ENCODE measurements around the gene DIPK1B.

Gene DIPK1B

GRCh38 chr9:136742591-136743391 lies 30.4 kb downstream of the DIPK1B start, which contains the start of gene LCN10:
Gene LCN10 (minus strand): TSS chr9:136742940. CDS start chr9:136742903, 37 bp downstream.
- ChIA-PET CTCF (no interaction called here), POLR2A (interaction anchor here (0.8 kb wide), 1 partner anchor 15 kb away, joined by 3 read pairs; no protein-coding TSS in a partner anchor)

GRCh38 chr9:136743639-136744211 lies 31.4 kb downstream of the DIPK1B start:
- ChIA-PET CTCF (interaction anchor here (1.6 kb wide), 1 partner anchor 14 kb away, joined by 5 read pairs; the partner anchor contains the start of gene LCN8), POLR2A (no interaction called here)
- DNase-seq (ENCODE audit: extremely low spot score): no peak
- no peak for TF ChIP-seq PKNOX1 (IDR thresholded peaks at IDR 0.05)
- no peak for TF ChIP-seq L3MBTL2 (conservative IDR thresholded peaks at IDR 0.05)
- no peak for TF ChIP-seq HDGF (IDR thresholded peaks at IDR 0.05; ENCODE audit: borderline replicate concordance)
- TF ChIP-seq FOXK2 (IDR thresholded peaks at IDR 0.05): no peak
- TF ChIP-seq LEF1 (IDR thresholded peaks at IDR 0.05; ENCODE audit: borderline replicate concordance): no peak
- no peak for TF ChIP-seq ELF4 (IDR thresholded peaks at IDR 0.05)
- TF ChIP-seq CTBP1 (IDR thresholded peaks at IDR 0.05; ENCODE audit: borderline replicate concordance): no peak
- TF ChIP-seq TARDBP (IDR thresholded peaks at IDR 0.05): no peak
- TF ChIP-seq FOXA1 (IDR thresholded peaks at IDR 0.05): no peak
- no peak for TF ChIP-seq FOXM1 (IDR thresholded peaks at IDR 0.05; ENCODE audit: borderline replicate concordance)
- TF ChIP-seq NFRKB (IDR thresholded peaks at IDR 0.05): no peak
- TF ChIP-seq ZNF384 (IDR thresholded peaks at IDR 0.05): no peak
- TF ChIP-seq BHLHE40 (IDR thresholded peaks at IDR 0.05; ENCODE audit: borderline replicate concordance): no peak
- TF ChIP-seq SP1 (IDR thresholded peaks at IDR 0.05): no peak
- TF ChIP-seq SUZ12 (IDR thresholded peaks at IDR 0.05): no peak
- no peak for TF ChIP-seq ARNT (IDR thresholded peaks at IDR 0.05)

More at GRCh38 chr9:136742591-136743391, 30.4 kb downstream of the DIPK1B start, which contains the start of gene LCN10:
- TF ChIP-seq FOXA1 (IDR thresholded peaks at IDR 0.05): no peak
- TF ChIP-seq CTBP1 (IDR thresholded peaks at IDR 0.05; ENCODE audit: borderline replicate concordance): no peak
- no peak for TF ChIP-seq SUZ12 (IDR thresholded peaks at IDR 0.05)
- TF ChIP-seq ZNF384 (IDR thresholded peaks at IDR 0.05): no peak
- TF ChIP-seq L3MBTL2 (conservative IDR thresholded peaks at IDR 0.05): no peak
- TF ChIP-seq FOXK2 (IDR thresholded peaks at IDR 0.05): no peak
- no peak for TF ChIP-seq BHLHE40 (IDR thresholded peaks at IDR 0.05; ENCODE audit: borderline replicate concordance)
- TF ChIP-seq ARNT (IDR thresholded peaks at IDR 0.05): no peak
- TF ChIP-seq SP1 (IDR thresholded peaks at IDR 0.05): no peak
- TF ChIP-seq TARDBP (IDR thresholded peaks at IDR 0.05): no peak
- TF ChIP-seq FOXM1 (IDR thresholded peaks at IDR 0.05; ENCODE audit: borderline replicate concordance): no peak
- no peak for TF ChIP-seq PKNOX1 (IDR thresholded peaks at IDR 0.05)
- no peak for TF ChIP-seq LEF1 (IDR thresholded peaks at IDR 0.05; ENCODE audit: borderline replicate concordance)
- no peak for TF ChIP-seq NFRKB (IDR thresholded peaks at IDR 0.05)
- no peak for TF ChIP-seq ELF4 (IDR thresholded peaks at IDR 0.05)
- no peak for TF ChIP-seq HDGF (IDR thresholded peaks at IDR 0.05; ENCODE audit: borderline replicate concordance)
- DNase-seq (ENCODE audit: extremely low spot score): no peak

GRCh38 chr9:136744773-136745172 lies 32.4 kb downstream of the DIPK1B start:
- no peak for TF ChIP-seq FOXM1 (IDR thresholded peaks at IDR 0.05; ENCODE audit: borderline replicate concordance)
- TF ChIP-seq SUZ12 (IDR thresholded peaks at IDR 0.05): no peak
- no peak for TF ChIP-seq L3MBTL2 (conservative IDR thresholded peaks at IDR 0.05)
- no peak for TF ChIP-seq ZNF384 (IDR thresholded peaks at IDR 0.05)
- TF ChIP-seq FOXA1 (IDR thresholded peaks at IDR 0.05): no peak
- no peak for TF ChIP-seq HDGF (IDR thresholded peaks at IDR 0.05; ENCODE audit: borderline replicate concordance)
- no peak for TF ChIP-seq LEF1 (IDR thresholded peaks at IDR 0.05; ENCODE audit: borderline replicate concordance)
- TF ChIP-seq BHLHE40 (IDR thresholded peaks at IDR 0.05; ENCODE audit: borderline replicate concordance): no peak
- CTCF ChIA-PET: interaction anchor here (0.6 to 1.6 kb wide), 3 partner anchors 13 to 17 kb away, joined by 4 to 5 read pairs (median 5); partner anchors contain the start of gene LCN8
- no peak for DNase-seq (ENCODE audit: extremely low spot score)
- POLR2A ChIA-PET: interaction anchor here (1.9 kb wide), 1 partner anchor 16 kb away, joined by 12 read pairs; no protein-coding TSS in a partner anchor

- POLR2A ChIA-PET: interaction anchor here (1.9 kb wide), 1 partner anchor 17 kb away, joined by 12 read pairs; no protein-coding TSS in a partner anchor
- CTCF ChIA-PET: interaction anchor here (0.9 to 1.6 kb wide), 2 partner anchors 13 to 16 kb away, joined by 4 to 5 read pairs; partner anchors contain the start of gene LCN8
- TF ChIP-seq L3MBTL2 (conservative IDR thresholded peaks at IDR 0.05): no peak
- no peak for TF ChIP-seq LEF1 (IDR thresholded peaks at IDR 0.05; ENCODE audit: borderline replicate concordance)
- no peak for DNase-seq (ENCODE audit: extremely low spot score)
These were observed 33.2 kb downstream of the DIPK1B start for GRCh38 chr9:136745389-136746154.

- POLR2A ChIA-PET: interaction anchor here (1.9 kb wide), 1 partner anchor 17 kb away, joined by 12 read pairs; no protein-coding TSS in a partner anchor
- no peak for TF ChIP-seq CTBP1 (IDR thresholded peaks at IDR 0.05; ENCODE audit: borderline replicate concordance)
- TF ChIP-seq HDGF (IDR thresholded peaks at IDR 0.05; ENCODE audit: borderline replicate concordance): no peak
- CTCF ChIA-PET: no interaction called here
- DNase-seq (ENCODE audit: extremely low spot score): no peak
These were observed 33.8 kb downstream of the DIPK1B start for GRCh38 chr9:136746155-136746490.

- ChIA-PET CTCF (no interaction called here), POLR2A (no interaction called here)
- DNase-seq (ENCODE audit: extremely low spot score): no peak
- TF ChIP-seq L3MBTL2 (conservative IDR thresholded peaks at IDR 0.05) (no peak), BHLHE40 (IDR thresholded peaks at IDR 0.05; ENCODE audit: borderline replicate concordance) (no peak), FOXA1 (IDR thresholded peaks at IDR 0.05) (no peak)
These were observed 34.2 kb downstream of the DIPK1B start for GRCh38 chr9:136746621-136747020.
